GM13977 (cell line): ENCODE data around the gene TAF10.
A peak's percentile ranks its signal among the peaks of the same experiment; 100 is the strongest.

Experiments
- DNase-seq: peaks from one replicate; pipeline ENCODE4 v3.0.0; 2012; ENCODE audit warnings: low spot score
- in situ Hi-C: fragments of 300-500 bp; cut with MboI; formaldehyde crosslinking; loops from one replicate; pipeline ENCODE4 v1.12.0; 2022; ENCODE audit warnings: low sequenced_read_pairs, low pct_unique_long_range_greater_than_20kb, mixed read lengths, inconsistent platforms; ENCODE audit not compliant: unreplicated experiment
- TF ChIP-seq, protein P1 (sequence below): IDR thresholded peaks from 2 replicates; pipeline ENCODE4 v1.5.1; 2012; ENCODE audit warnings: mild to moderate bottlenecking, control low read depth; ENCODE audit not compliant: insufficient read depth; ENCODE audit errors: extremely low read depth, missing control alignments

The TAF10 gene

GRCh38 chr11:6612213-6613041 lies at the start of gene TAF10:
TAF10 (minus strand) TSS chr11:6612216; CDS start chr11:6612189, 27 bp downstream.
- in situ Hi-C loops: no loop called here
- TF ChIP-seq, protein P1, sequence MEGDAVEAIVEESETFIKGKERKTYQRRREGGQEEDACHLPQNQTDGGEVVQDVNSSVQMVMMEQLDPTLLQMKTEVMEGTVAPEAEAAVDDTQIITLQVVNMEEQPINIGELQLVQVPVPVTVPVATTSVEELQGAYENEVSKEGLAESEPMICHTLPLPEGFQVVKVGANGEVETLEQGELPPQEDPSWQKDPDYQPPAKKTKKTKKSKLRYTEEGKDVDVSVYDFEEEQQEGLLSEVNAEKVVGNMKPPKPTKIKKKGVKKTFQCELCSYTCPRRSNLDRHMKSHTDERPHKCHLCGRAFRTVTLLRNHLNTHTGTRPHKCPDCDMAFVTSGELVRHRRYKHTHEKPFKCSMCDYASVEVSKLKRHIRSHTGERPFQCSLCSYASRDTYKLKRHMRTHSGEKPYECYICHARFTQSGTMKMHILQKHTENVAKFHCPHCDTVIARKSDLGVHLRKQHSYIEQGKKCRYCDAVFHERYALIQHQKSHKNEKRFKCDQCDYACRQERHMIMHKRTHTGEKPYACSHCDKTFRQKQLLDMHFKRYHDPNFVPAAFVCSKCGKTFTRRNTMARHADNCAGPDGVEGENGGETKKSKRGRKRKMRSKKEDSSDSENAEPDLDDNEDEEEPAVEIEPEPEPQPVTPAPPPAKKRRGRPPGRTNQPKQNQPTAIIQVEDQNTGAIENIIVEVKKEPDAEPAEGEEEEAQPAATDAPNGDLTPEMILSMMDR: peak; percentile 52
- peak; percentile 91 for DNase-seq

DNA sequence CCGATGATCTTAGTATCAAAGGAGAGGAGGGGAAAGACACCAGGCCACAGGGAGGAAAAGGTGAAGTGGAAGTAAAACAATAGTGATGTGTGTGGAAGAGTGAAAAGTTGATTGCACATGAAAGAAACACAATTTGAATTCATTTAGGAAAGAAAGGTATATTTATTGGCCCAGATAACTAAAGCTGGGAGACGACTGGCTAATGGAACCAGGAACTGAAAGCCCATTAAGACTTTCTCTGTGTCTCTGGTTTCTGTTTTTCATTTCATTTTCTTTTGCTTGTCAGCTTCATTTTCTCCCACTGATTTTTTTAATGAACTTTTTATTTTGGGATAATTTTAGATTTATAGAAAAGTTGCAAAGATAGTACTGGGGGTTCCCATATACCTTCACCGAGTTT lies 48.7 kb upstream of the TAF10 start:
- DNase-seq: peak; percentile 45

DNA sequence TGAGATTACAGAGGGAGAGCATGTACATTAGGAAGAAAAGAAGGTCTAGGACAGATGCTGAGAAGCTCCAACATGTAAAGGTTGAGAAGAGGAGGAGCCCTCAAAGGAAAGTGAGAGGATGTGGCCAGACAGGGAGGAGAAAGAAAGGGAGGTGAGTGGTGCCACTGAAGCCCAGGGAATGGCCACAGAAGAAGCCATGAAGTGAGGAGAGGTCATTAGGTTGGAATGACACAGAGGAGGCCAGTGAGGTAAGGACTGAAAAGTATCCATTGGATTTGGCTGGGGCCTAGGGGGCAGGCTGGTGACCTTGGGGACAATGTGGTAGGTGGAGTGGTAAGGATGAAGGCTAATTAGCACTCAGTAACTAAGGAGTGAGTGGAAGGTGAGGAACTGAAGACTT lies 46.6 kb upstream of the TAF10 start:
- TF ChIP-seq, protein P1: no peak
- no peak for DNase-seq
- in situ Hi-C loops: no loop called here

More for the DNA sequence above, 48.7 kb upstream of the TAF10 start:
- in situ Hi-C loops: no loop called here
- TF ChIP-seq, protein P1: no peak

DNA sequence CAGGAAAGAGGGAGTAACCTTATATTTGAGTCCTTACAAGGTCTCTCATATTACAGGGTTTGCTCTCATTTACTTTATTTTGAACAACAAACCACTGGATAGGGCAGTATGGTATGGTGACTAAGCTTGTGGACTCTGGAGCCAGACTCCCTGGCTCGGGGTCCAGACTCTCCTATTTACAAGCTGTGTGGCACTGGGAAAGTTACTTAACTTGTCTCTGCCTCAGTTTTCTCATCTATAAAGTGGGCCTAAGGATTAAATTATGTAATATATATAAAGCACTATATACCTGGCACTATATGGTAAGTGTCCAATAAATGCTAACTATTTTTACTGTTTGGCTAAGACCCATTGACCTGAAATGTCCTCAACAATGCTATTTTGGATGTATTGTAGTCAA lies 45.3 kb upstream of the TAF10 start:
- in situ Hi-C loops: no loop called here
- DNase-seq: no peak
- TF ChIP-seq, protein P1: no peak

DNA sequence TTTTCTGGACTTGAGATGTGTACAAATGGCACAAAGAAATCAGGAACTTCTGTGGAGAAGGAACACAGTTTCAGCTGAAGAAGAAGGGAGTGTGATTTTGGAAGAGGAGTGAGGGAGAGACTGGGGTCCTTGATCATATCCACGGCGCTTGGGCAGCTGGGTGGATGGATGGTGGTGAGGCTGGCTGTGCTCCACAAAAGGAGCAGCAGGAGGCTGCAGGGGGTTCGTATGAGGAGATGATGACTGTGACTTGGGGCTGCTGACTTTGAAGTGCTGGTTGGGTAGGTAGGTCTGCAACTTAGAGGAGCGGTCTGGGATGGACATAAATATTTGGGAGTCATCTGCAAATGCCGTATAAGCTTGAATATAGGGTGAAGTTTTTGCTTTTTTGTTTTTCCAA lies 44.9 kb upstream of the TAF10 start:
- in situ Hi-C loops: no loop called here
- DNase-seq: peak; percentile 13
- TF ChIP-seq, protein P1: no peak

DNA sequence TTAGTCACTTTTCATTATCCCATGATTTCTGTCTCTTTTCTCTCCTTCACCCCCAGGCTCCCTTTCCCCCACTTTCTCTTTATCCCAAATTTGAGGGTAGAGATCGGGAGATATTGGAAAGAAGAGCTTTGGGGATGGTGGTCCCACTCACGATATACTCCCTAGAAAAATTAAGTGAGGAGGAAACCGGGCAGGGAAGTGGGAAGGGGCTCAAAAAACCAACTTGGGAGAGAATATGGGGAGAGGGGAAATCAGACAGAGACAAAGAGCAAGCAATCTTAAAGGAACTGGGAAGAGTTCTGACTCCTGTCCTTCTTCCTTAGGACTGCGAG lies 44.5 kb upstream of the TAF10 start:
- TF ChIP-seq, protein P1: no peak
- peak; percentile 5 for DNase-seq
- in situ Hi-C loops: no loop called here
